ENCODE data around the gene SLC9B1. TPM values are rescaled to one million over a fixed set of nuclear protein-coding genes. Genes with fewer than 3 reads are reported as not detected.
"Not testable (repeated sequence)": the region's sequence is repeated elsewhere in the genome, so short reads cannot be mapped to it uniquely, and the experiment has no call there.

The SLC9B1 gene
- polyA plus RNA-seq, 1 donor (not counting 4 experiments of a cell fraction or from before 2014, with no cell fraction given), result 0.07 TPM

DNA sequence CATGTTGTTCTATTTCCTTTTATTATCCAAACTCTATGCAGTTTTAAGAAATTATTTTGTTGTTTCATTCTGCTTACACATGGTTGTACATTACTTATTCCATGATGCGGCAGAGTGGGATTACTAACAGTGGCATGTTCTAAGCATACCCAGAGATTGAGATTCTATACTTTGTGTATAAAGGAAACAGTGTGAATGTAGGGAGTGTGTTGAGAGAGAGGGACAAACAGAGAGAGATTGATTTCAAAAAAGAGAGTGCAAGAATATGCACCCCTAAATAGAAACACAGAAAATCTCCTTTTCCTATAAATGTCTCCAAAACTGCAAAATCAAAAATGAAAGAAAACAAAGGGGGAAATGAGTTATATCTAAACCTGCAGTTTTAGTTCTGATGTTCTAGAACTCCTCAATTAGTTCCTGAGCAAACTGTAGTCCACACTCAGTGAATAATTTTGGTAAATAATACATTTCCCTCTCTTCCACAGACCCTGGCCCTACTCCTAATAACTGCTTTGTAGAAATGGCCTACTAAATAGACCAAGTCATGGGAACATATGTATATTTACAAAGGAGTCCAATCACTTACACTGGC, 31.0 kb downstream of the SLC9B1 start:
- no peak for DNase-seq (ENCODE audit: low read depth, low spot score)
- dilution Hi-C loops (cut with MboI; ENCODE audit: extremely low pct_ligation_motif_present, low sequenced_read_pairs), result no loop called here
- no peak for FAIRE-seq
- Histone ChIP-seq H2AFZ (ENCODE audit: control insufficient read depth, low read length) (no peak overlapping the region), H3K4me2 (ENCODE audit: control insufficient read depth, extremely low read depth, insufficient read depth, low read depth, low read length) (no peak overlapping the region), H3K4me3 (ENCODE audit: control insufficient read depth in 2 of 3, extremely low read depth in 1 of 3, insufficient read depth in 2 of 3, low read depth in 1 of 3, low read length in 3 of 3) (no peak overlapping the region), H3K9me3 (ENCODE audit: control insufficient read depth, low read depth, low read length) (no peaks in the 10 kb centered on the region), H3K9me1 (ENCODE audit: control insufficient read depth, extremely low read depth, insufficient read depth, low read length) (no peaks in the 10 kb centered on the region), H3K79me2 (ENCODE audit: control insufficient read depth, insufficient read depth, low read length) (no peaks in the 10 kb centered on the region), H3K27ac (ENCODE audit: control insufficient read depth, insufficient read depth, low read length) (no peak overlapping the region), H3K4me1 (ENCODE audit: control insufficient read depth, extremely low read depth, insufficient read depth, low read length) (no peaks in the 10 kb centered on the region), H4K20me1 (ENCODE audit: control insufficient read depth, extremely low read depth, insufficient read depth, low read length) (no peaks in the 10 kb centered on the region), H3K36me3 (ENCODE audit: control insufficient read depth in 2 of 2, extremely low read depth in 1 of 2, insufficient read depth in 2 of 2, low read length in 2 of 2) (no peaks in the 10 kb centered on the region), H3K27me3 (ENCODE audit: control insufficient read depth, extremely low read depth, insufficient read depth, low read length) (no peaks in the 10 kb centered on the region), H3K9ac (ENCODE audit: control insufficient read depth, extremely low read depth, insufficient read depth, low read length) (no peak overlapping the region)
- TF ChIP-seq, protein P1, sequence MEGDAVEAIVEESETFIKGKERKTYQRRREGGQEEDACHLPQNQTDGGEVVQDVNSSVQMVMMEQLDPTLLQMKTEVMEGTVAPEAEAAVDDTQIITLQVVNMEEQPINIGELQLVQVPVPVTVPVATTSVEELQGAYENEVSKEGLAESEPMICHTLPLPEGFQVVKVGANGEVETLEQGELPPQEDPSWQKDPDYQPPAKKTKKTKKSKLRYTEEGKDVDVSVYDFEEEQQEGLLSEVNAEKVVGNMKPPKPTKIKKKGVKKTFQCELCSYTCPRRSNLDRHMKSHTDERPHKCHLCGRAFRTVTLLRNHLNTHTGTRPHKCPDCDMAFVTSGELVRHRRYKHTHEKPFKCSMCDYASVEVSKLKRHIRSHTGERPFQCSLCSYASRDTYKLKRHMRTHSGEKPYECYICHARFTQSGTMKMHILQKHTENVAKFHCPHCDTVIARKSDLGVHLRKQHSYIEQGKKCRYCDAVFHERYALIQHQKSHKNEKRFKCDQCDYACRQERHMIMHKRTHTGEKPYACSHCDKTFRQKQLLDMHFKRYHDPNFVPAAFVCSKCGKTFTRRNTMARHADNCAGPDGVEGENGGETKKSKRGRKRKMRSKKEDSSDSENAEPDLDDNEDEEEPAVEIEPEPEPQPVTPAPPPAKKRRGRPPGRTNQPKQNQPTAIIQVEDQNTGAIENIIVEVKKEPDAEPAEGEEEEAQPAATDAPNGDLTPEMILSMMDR (optimal IDR thresholded peaks at IDR 0.05 in 1 of 3, IDR thresholded peaks at IDR 0.05 in 1 of 3, conservative IDR thresholded peaks at IDR 0.05 in 1 of 3; ENCODE audit: extremely low read depth in 1 of 3, insufficient read depth in 2 of 3, low read length in 3 of 3), result no peak
- no peak for TF ChIP-seq EZH2 (IDR thresholded peaks at IDR 0.05; ENCODE audit: low read length)

DNA sequence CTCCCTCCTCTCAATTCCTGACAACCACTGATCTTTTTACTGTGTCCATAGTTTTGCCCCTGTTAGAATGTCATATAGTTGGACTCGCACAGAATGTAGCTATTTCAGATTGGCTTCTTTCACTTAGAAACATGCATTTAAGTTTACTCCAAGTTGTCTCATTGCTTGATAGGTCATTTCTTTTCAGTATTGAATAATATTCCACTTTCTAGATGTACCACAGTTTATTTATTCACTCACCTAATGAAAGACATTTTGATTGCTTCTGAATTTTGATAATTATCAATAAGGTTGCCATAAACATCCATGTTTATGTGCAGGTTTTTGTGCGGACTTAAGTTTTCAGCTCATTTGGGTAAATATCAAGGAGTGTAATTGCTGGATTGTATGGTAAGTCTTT, 38.5 kb downstream of the SLC9B1 start:
- TF ChIP-seq EZH2 (IDR thresholded peaks at IDR 0.05; ENCODE audit: low read length), result no peak
- TF ChIP-seq, protein P1 (optimal IDR thresholded peaks at IDR 0.05 in 1 of 3, IDR thresholded peaks at IDR 0.05 in 1 of 3, conservative IDR thresholded peaks at IDR 0.05 in 1 of 3; ENCODE audit: extremely low read depth in 1 of 3, insufficient read depth in 2 of 3, low read length in 3 of 3), result no peak
- Histone ChIP-seq H3K27me3 (ENCODE audit: control insufficient read depth, extremely low read depth, insufficient read depth, low read length) (no peaks in the 10 kb centered on the region), H3K9me1 (ENCODE audit: control insufficient read depth, extremely low read depth, insufficient read depth, low read length) (no peaks in the 10 kb centered on the region), H2AFZ (ENCODE audit: control insufficient read depth, low read length) (no peak overlapping the region), H3K4me1 (ENCODE audit: control insufficient read depth, extremely low read depth, insufficient read depth, low read length) (no peaks in the 10 kb centered on the region), H3K79me2 (ENCODE audit: control insufficient read depth, insufficient read depth, low read length) (no peaks in the 10 kb centered on the region), H3K4me3 (ENCODE audit: control insufficient read depth in 2 of 3, extremely low read depth in 1 of 3, insufficient read depth in 2 of 3, low read depth in 1 of 3, low read length in 3 of 3) (no peak overlapping the region), H3K4me2 (ENCODE audit: control insufficient read depth, extremely low read depth, insufficient read depth, low read depth, low read length) (no peak overlapping the region), H3K9ac (ENCODE audit: control insufficient read depth, extremely low read depth, insufficient read depth, low read length) (no peak overlapping the region), H3K27ac (ENCODE audit: control insufficient read depth, insufficient read depth, low read length) (no peak overlapping the region), H3K9me3 (ENCODE audit: control insufficient read depth, low read depth, low read length) (no peaks in the 10 kb centered on the region), H4K20me1 (ENCODE audit: control insufficient read depth, extremely low read depth, insufficient read depth, low read length) (no peaks in the 10 kb centered on the region), H3K36me3 (ENCODE audit: control insufficient read depth in 2 of 2, extremely low read depth in 1 of 2, insufficient read depth in 2 of 2, low read length in 2 of 2) (no peaks in the 10 kb centered on the region)
- DNase-seq (ENCODE audit: low read depth, low spot score), result no peak
- no peak for FAIRE-seq
- dilution Hi-C loops (cut with MboI; ENCODE audit: extremely low pct_ligation_motif_present, low sequenced_read_pairs), result no loop called here

DNA sequence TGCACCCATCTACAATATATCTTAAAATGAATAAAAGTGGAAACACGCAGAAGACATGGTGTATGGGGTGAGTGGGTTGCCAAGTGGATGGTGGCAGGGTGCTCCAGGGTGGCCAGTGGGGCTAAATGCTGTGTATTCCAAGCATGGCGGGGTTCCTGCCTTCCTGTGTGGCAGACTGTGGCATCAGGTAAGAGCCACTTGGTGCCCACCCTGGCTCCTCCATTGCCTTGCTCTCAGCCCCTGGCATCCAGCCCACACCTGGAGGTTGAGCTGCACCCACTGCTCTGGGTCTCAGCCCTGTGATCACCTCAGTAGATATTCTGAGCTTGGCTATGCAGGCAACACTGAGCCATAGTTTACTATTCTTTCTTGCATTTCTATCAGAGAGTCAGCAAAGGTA, 57.7 kb downstream of the SLC9B1 start:
- H3K27ac ChIP-seq (ENCODE audit: control insufficient read depth, insufficient read depth, low read length); H3K9me3 ChIP-seq (ENCODE audit: control insufficient read depth, low read depth, low read length); H2AFZ ChIP-seq (ENCODE audit: control insufficient read depth, low read length); dilution Hi-C loops (cut with MboI; ENCODE audit: extremely low pct_ligation_motif_present, low sequenced_read_pairs); H3K27me3 ChIP-seq (ENCODE audit: control insufficient read depth, extremely low read depth, insufficient read depth, low read length); H3K9ac ChIP-seq (ENCODE audit: control insufficient read depth, extremely low read depth, insufficient read depth, low read length); H3K36me3 ChIP-seq (ENCODE audit: control insufficient read depth in 2 of 2, extremely low read depth in 1 of 2, insufficient read depth in 2 of 2, low read length in 2 of 2); H3K4me3 ChIP-seq (ENCODE audit: control insufficient read depth in 2 of 3, extremely low read depth in 1 of 3, insufficient read depth in 2 of 3, low read depth in 1 of 3, low read length in 3 of 3); H4K20me1 ChIP-seq (ENCODE audit: control insufficient read depth, extremely low read depth, insufficient read depth, low read length); H3K9me1 ChIP-seq (ENCODE audit: control insufficient read depth, extremely low read depth, insufficient read depth, low read length); H3K4me1 ChIP-seq (ENCODE audit: control insufficient read depth, extremely low read depth, insufficient read depth, low read length); H3K4me2 ChIP-seq (ENCODE audit: control insufficient read depth, extremely low read depth, insufficient read depth, low read depth, low read length); FAIRE-seq; H3K79me2 ChIP-seq (ENCODE audit: control insufficient read depth, insufficient read depth, low read length); DNase-seq (ENCODE audit: low read depth, low spot score): not testable (repeated sequence)
